ENCODE data around the gene NINJ1. TPM values are rescaled to one million over a fixed set of nuclear protein-coding genes. Genes with fewer than 3 reads are reported as not detected.

Gene NINJ1
- total and polyA plus RNA-seq, 2 donors (not counting 3 experiments of a cell fraction or from before 2014, with no cell fraction given) = 31.5 to 57.7 TPM

GRCh38 chr9:93128011-93128714 is 5.9 kb downstream of the NINJ1 start:
- ChIA-PET POLR2A (interaction anchor here (1.8 kb wide), 1 partner anchor 8 kb away, joined by 9 read pairs; no protein-coding TSS in a partner anchor), CTCF (interaction anchor here (3.7 to 5.7 kb wide), 2 partner anchors 8 to 19 kb away, joined by 35 to 52 read pairs; no protein-coding TSS in a partner anchor)
- no peaks in the 10 kb centered on the region for H3K9me1 ChIP-seq (replicated peaks; ENCODE audit: control insufficient read depth, extremely low read depth, insufficient read depth, low read length)
- H3K4me2 ChIP-seq (ENCODE audit: insufficient read depth, low read length) = no peak overlapping the region
- dilution Hi-C loops (cut with MboI; ENCODE audit: extremely low pct_ligation_motif_present, low sequenced_read_pairs) = no loop called here
- no peaks in the 10 kb centered on the region for H3K27me3 ChIP-seq (ENCODE audit: control insufficient read depth in 2 of 2, insufficient read depth in 2 of 2, low read length in 2 of 2)
- no peak for FAIRE-seq
- H3K79me2 ChIP-seq (ENCODE audit: control insufficient read depth, insufficient read depth, low read length) = peaks cover 13% of the 10 kb centered on the region
- H3K9ac ChIP-seq (replicated peaks; ENCODE audit: extremely low read depth, insufficient read depth, low read length) = no peak overlapping the region
- no TSS peak for BruUV-seq (replicated peaks)
- DNase-seq (ENCODE audit: low read depth, low spot score) = no peak
- no peak overlapping the region for H2AFZ ChIP-seq (ENCODE audit: low read depth, low read length)
- no peaks in the 10 kb centered on the region for H4K20me1 ChIP-seq (replicated peaks; ENCODE audit: control insufficient read depth, extremely low read depth, insufficient read depth, low read length)
- TF ChIP-seq EZH2 (IDR thresholded peaks at IDR 0.05; ENCODE audit: borderline replicate concordance, low read depth, low read length, severe bottlenecking) (no peak), MYC (IDR thresholded peaks at IDR 0.05; ENCODE audit: low read depth, low read length) (no peak), POLR2A (IDR thresholded peaks at IDR 0.05; ENCODE audit: low read depth, low read length) (no peak), GATA2 (IDR thresholded peaks at IDR 0.05; ENCODE audit: insufficient read depth, insufficient read length, low read depth, low read length) (no peak), CTCF (IDR thresholded peaks at IDR 0.05; ENCODE audit: extremely low read depth in 1 of 2, insufficient read depth in 1 of 2, low read depth in 1 of 2, low read length in 2 of 2) (no peak), FOS (IDR thresholded peaks at IDR 0.05; ENCODE audit: borderline replicate concordance, insufficient read depth, low read length) (no peak), POLR2AphosphoS5 (IDR thresholded peaks at IDR 0.05; ENCODE audit: insufficient read depth, low read depth, low read length) (no peak), JUN (IDR thresholded peaks at IDR 0.05; ENCODE audit: borderline replicate concordance, insufficient read depth, insufficient read length, low read depth) (no peak)
- TF ChIP-seq, protein P1, sequence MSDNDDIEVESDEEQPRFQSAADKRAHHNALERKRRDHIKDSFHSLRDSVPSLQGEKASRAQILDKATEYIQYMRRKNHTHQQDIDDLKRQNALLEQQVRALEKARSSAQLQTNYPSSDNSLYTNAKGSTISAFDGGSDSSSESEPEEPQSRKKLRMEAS (IDR thresholded peaks at IDR 0.05; ENCODE audit: insufficient read depth, insufficient read length) = no peak
- H3K36me3 ChIP-seq (ENCODE audit: control insufficient read depth in 2 of 2, extremely low read depth in 1 of 2, insufficient read depth in 2 of 2, low read length in 2 of 2) = peaks cover 0 to 11% of the 10 kb centered on the region in 2 experiments
- intact Hi-C loops (cut with micrococcal nuclease) = no loop called here
- H3K27ac ChIP-seq (ENCODE audit: insufficient read depth, low read depth, low read length) = no peak overlapping the region
- no peak overlapping the region for H3K4me3 ChIP-seq (replicated peaks in 1 of 3; ENCODE audit: insufficient read depth in 1 of 3, low read depth in 1 of 3, low read length in 3 of 3)
- H3K9me3 ChIP-seq (replicated peaks; ENCODE audit: control insufficient read depth, insufficient read depth, low read length) = no peaks in the 10 kb centered on the region
- peaks cover 62% of the 10 kb centered on the region for H3K4me1 ChIP-seq (ENCODE audit: control insufficient read depth, extremely low read depth, insufficient read depth, low read length)
